ENCODE results near the gene PLXNB2.

GRCh38 chr22:50256258-50256862 is 51.1 kb downstream of the PLXNB2 start:
- TF ChIP-seq BHLHE40 (IDR thresholded peaks at IDR 0.05; ENCODE audit: borderline replicate concordance) (no peak), SP1 (IDR thresholded peaks at IDR 0.05) (no peak), HDGF (IDR thresholded peaks at IDR 0.05; ENCODE audit: borderline replicate concordance) (no peak), L3MBTL2 (conservative IDR thresholded peaks at IDR 0.05) (no peak), PKNOX1 (IDR thresholded peaks at IDR 0.05) (no peak)
